ENCODE data around the gene MEX3A.

DNA sequence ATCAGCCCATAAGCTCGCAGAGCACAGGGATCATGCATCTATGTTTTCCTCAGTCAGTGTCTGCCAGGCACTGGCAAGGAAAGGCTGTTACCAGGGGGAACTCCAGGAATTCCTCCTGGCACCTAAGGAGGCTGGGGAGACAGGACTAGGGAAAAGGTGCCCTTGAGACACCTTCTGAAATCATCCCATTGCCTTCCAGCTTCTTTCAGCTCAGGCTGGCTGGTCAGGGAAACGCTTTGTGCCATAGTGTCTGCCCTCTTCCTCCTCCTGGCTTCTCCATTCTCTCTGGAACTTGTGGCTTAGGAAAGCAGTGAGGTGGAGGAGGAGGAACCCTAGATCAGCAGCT lies 46.0 kb upstream of the MEX3A start:
- TF ChIP-seq JUND (IDR thresholded peaks at IDR 0.05): no peak
- no peak for TF ChIP-seq CTCF (IDR thresholded peaks at IDR 0.05; ENCODE audit: low read depth, low read length, missing input control)
- no peak for TF ChIP-seq SP1 (IDR thresholded peaks at IDR 0.05)
- no peak for TF ChIP-seq RAD21 (IDR thresholded peaks at IDR 0.05)
- TF ChIP-seq TAF1 (conservative IDR thresholded peaks at IDR 0.05): no peak
